Measurements from ENCODE around the gene SCMH1. TPM values are rescaled to one million over a fixed set of nuclear protein-coding genes. Genes with fewer than 3 reads are reported as not detected.
A peak's percentile ranks its signal among the peaks of the same experiment; 100 is the strongest.

SCMH1 gene
- total RNA-seq, 2 experiments from 2014 or later: 47.0 to 47.7 TPM

- Histone ChIP-seq H3K4me2 (ENCODE audit: low read length) (no peak overlapping the region), H3K36me3 (ENCODE audit: insufficient read depth, low read length) (peaks cover 50% of the 10 kb centered on the region), H2AFZ (ENCODE audit: low read length) (no peak overlapping the region), H3K27ac (ENCODE audit: low read depth, low read length, poor library complexity, severe bottlenecking) (no peak overlapping the region), H3K79me2 (ENCODE audit: insufficient read depth, low read depth, low read length) (no peaks in the 10 kb centered on the region), H3K9me3 (ENCODE audit: low read length) (no peaks in the 10 kb centered on the region), H3K4me3 (ENCODE audit: low read depth, low read length, poor library complexity, severe bottlenecking) (no peak overlapping the region), H3K4me1 (ENCODE audit: insufficient read depth, low read length, poor library complexity, severe bottlenecking) (peaks cover 5% of the 10 kb centered on the region), H3K9me2 (ENCODE audit: insufficient read depth, low read length) (no peaks in the 10 kb centered on the region), H4K20me1 (ENCODE audit: insufficient read depth, low read length) (no peaks in the 10 kb centered on the region)
- intact Hi-C loops (cut with micrococcal nuclease; ENCODE audit: unreplicated experiment): no loop called here
- BruUV-seq (replicated peaks): no TSS peak
- ChIA-PET POLR2A (no interaction called here), CTCF (ENCODE audit: unreplicated experiment) (no interaction called here)
- DNase-seq (ENCODE audit: low spot score): peak; percentile 27
- no peak for TF ChIP-seq CTCF (conservative IDR thresholded peaks at IDR 0.05; ENCODE audit: low read length)
- TF ChIP-seq EZH2phosphoT487 (IDR thresholded peaks at IDR 0.05; ENCODE audit: borderline replicate concordance, low read depth, low read length): no peak
These were observed 188.8 kb downstream of the SCMH1 start for GRCh38 chr1:41053316-41053715.

GRCh38 chr1:41051022-41051421 lies 191.1 kb downstream of the SCMH1 start:
- TF ChIP-seq CTCF (conservative IDR thresholded peaks at IDR 0.05; ENCODE audit: low read length): no peak
- Histone ChIP-seq H3K79me2 (ENCODE audit: insufficient read depth, low read depth, low read length) (no peaks in the 10 kb centered on the region), H4K20me1 (ENCODE audit: insufficient read depth, low read length) (no peaks in the 10 kb centered on the region), H3K4me2 (ENCODE audit: low read length) (no peak overlapping the region), H3K36me3 (ENCODE audit: insufficient read depth, low read length) (peaks cover 65% of the 10 kb centered on the region), H3K9me3 (ENCODE audit: low read length) (no peaks in the 10 kb centered on the region), H3K9me2 (ENCODE audit: insufficient read depth, low read length) (no peaks in the 10 kb centered on the region), H3K4me3 (ENCODE audit: low read depth, low read length, poor library complexity, severe bottlenecking) (no peak overlapping the region), H3K4me1 (ENCODE audit: insufficient read depth, low read length, poor library complexity, severe bottlenecking) (peaks cover 5% of the 10 kb centered on the region), H3K27ac (ENCODE audit: low read depth, low read length, poor library complexity, severe bottlenecking) (no peak overlapping the region), H2AFZ (ENCODE audit: low read length) (no peak overlapping the region)
- no peak for DNase-seq (ENCODE audit: low spot score)
- CTCF ChIA-PET (ENCODE audit: unreplicated experiment): no interaction called here
- intact Hi-C loops (cut with micrococcal nuclease; ENCODE audit: unreplicated experiment): no loop called here
- BruUV-seq (replicated peaks): no TSS peak
- POLR2A ChIA-PET: interaction anchor here (0.7 kb wide), 1 partner anchor 78 kb away, joined by 3 read pairs; no protein-coding TSS in a partner anchor

- intact Hi-C loops (cut with micrococcal nuclease; ENCODE audit: unreplicated experiment): no loop called here
- H3K4me2 ChIP-seq (ENCODE audit: low read length): no peak overlapping the region
- H3K9me3 ChIP-seq (ENCODE audit: low read length): no peaks in the 10 kb centered on the region
- peaks cover 5% of the 10 kb centered on the region for H3K4me1 ChIP-seq (ENCODE audit: insufficient read depth, low read length, poor library complexity, severe bottlenecking)
- H3K79me2 ChIP-seq (ENCODE audit: insufficient read depth, low read depth, low read length): no peaks in the 10 kb centered on the region
- CTCF ChIA-PET (ENCODE audit: unreplicated experiment): no interaction called here
- BruUV-seq (replicated peaks): no TSS peak
- H2AFZ ChIP-seq (ENCODE audit: low read length): no peak overlapping the region
- no peak overlapping the region for H3K4me3 ChIP-seq (ENCODE audit: low read depth, low read length, poor library complexity, severe bottlenecking)
- no peak for DNase-seq (ENCODE audit: low spot score)
- no peak for TF ChIP-seq EZH2phosphoT487 (IDR thresholded peaks at IDR 0.05; ENCODE audit: borderline replicate concordance, low read depth, low read length)
- TF ChIP-seq CTCF (conservative IDR thresholded peaks at IDR 0.05; ENCODE audit: low read length): no peak
- no peak overlapping the region for H3K27ac ChIP-seq (ENCODE audit: low read depth, low read length, poor library complexity, severe bottlenecking)
- no peaks in the 10 kb centered on the region for H4K20me1 ChIP-seq (ENCODE audit: insufficient read depth, low read length)
- peaks cover 68% of the 10 kb centered on the region; the same call in 1 of the 2 replicates for H3K36me3 ChIP-seq (ENCODE audit: insufficient read depth, low read length)
- POLR2A ChIA-PET: no interaction called here
- H3K9me2 ChIP-seq (ENCODE audit: insufficient read depth, low read length): no peaks in the 10 kb centered on the region
These were observed 193.6 kb downstream of the SCMH1 start for GRCh38 chr1:41048540-41048939.

Data from OCI-LY7 (cell line).